Tibial nerve (tissue), 4 donors: Measurements from ENCODE around the gene ENPP6.

Source experiments
- EP300 ChIP-seq, 2 donors: sonication (generic); formaldehyde crosslinking; IDR thresholded peaks; one replicate each; pipeline ENCODE4 v1.6.1; 2017; ENCODE audit warnings: antibody characterized with exemption in 2 of 2, mild to moderate bottlenecking in 1 of 2
- POLR2A ChIP-seq, 2 donors: fragments of 450-650 bp; IDR thresholded peaks; one replicate each; pipeline ENCODE4 v1.6.1; 2017; ENCODE audit warnings: antibody characterized with exemption in 2 of 2, mild to moderate bottlenecking in 2 of 2, moderate library complexity in 2 of 2
- TF ChIP-seq, protein P1 (sequence below), 5 experiments: fragments of 200-600 bp in 3 of 5; fragments of 450-650 bp in 2 of 5; sonication (generic) in 3 of 5; IDR thresholded peaks; one replicate each; pipeline ENCODE4 v1.5.1; 2016 to 2019; ENCODE audit warnings: antibody characterized with exemption in 5 of 5, mild to moderate bottlenecking in 3 of 5, moderate library complexity in 2 of 5

DNA sequence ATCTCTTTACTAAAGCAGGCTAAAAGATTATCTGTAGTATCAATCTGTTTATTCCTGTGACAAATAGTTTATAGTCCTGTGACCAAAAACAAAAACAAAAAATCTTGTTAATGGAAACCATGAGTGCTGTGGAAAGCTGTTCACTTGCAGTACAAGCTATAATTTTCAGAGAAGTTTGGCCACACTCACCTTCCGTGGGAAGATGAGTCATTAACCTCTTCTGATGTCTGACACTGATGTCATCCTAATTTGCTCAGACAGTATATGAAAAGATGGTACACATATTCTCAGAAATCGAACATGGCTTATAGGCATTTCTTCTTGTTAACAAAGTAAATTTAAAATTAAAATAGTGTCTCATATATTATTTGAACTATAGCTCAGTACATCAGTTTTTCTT, 19.9 kb upstream of the ENPP6 start:
- TF ChIP-seq, protein P1, sequence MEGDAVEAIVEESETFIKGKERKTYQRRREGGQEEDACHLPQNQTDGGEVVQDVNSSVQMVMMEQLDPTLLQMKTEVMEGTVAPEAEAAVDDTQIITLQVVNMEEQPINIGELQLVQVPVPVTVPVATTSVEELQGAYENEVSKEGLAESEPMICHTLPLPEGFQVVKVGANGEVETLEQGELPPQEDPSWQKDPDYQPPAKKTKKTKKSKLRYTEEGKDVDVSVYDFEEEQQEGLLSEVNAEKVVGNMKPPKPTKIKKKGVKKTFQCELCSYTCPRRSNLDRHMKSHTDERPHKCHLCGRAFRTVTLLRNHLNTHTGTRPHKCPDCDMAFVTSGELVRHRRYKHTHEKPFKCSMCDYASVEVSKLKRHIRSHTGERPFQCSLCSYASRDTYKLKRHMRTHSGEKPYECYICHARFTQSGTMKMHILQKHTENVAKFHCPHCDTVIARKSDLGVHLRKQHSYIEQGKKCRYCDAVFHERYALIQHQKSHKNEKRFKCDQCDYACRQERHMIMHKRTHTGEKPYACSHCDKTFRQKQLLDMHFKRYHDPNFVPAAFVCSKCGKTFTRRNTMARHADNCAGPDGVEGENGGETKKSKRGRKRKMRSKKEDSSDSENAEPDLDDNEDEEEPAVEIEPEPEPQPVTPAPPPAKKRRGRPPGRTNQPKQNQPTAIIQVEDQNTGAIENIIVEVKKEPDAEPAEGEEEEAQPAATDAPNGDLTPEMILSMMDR (IDR thresholded peaks at IDR 0.05): no peak
- TF ChIP-seq POLR2A (IDR thresholded peaks at IDR 0.05) (no peak), EP300 (IDR thresholded peaks at IDR 0.05) (no peak)
